ENCODE results near the gene GPC5.

- TF ChIP-seq CTCF (IDR thresholded peaks at IDR 0.05): no peak
- no peak for TF ChIP-seq EZH2 (IDR thresholded peaks at IDR 0.05)
Observed at GRCh38 chr13:92097337-92097903, 699.0 kb downstream of the GPC5 start.
